H1 (cell line): ENCODE data around the gene PTPN1.

ENCODE experiments used
- ATF2 ChIP-seq: IDR thresholded peaks from 2 replicates; pipeline ENCODE4 v1.6.1; 2012; ENCODE audit warnings: low read length, inconsistent platforms
- CTCF ChIP-seq, 3 experiments: IDR thresholded peaks; 1 replicate in 2 of 3; 2 replicates in 1 of 3; pipeline versions ENCODE4 v1.5.1 to v1.6.1; 2011; ENCODE audit warnings: low read length in 3 of 3, mild to moderate bottlenecking in 3 of 3, inconsistent platforms in 2 of 3, low read depth in 1 of 3, moderate library complexity in 1 of 3; ENCODE audit not compliant: insufficient read depth in 1 of 3; ENCODE audit errors: control extremely low read depth in 1 of 3
- EGR1 ChIP-seq: IDR thresholded peaks from 2 replicates; pipeline ENCODE4 v1.6.1; 2011; ENCODE audit warnings: low read depth, low read length, borderline replicate concordance
- KDM4A ChIP-seq: IDR thresholded peaks from one replicate; pipeline ENCODE4 v1.7.1; 2012; ENCODE audit warnings: low read depth, mild to moderate bottlenecking, moderate library complexity, low read length, inconsistent platforms; ENCODE audit not compliant: severe bottlenecking
- MAFK ChIP-seq: IDR thresholded peaks from 2 replicates; pipeline ENCODE4 v1.6.1; 2012; ENCODE audit warnings: low read depth, mild to moderate bottlenecking, improper control_type of control experiment, low read length
- MAX ChIP-seq: IDR thresholded peaks from 2 replicates; pipeline ENCODE4 v1.6.1; 2012; ENCODE audit warnings: inconsistent platforms
- POLR2AphosphoS5 ChIP-seq: IDR thresholded peaks from 2 replicates; pipeline ENCODE4 v1.6.1; 2011; ENCODE audit warnings: low read depth, low read length

GRCh38 chr20:50547964-50548363 lies 37.8 kb downstream of the PTPN1 start:
- TF ChIP-seq ATF2 (no peak), KDM4A (no peak), POLR2AphosphoS5 (no peak), EGR1 (no peak), MAFK (no peak), MAX (no peak), CTCF (IDR thresholded peaks at IDR 0.05; ENCODE audit: control extremely low read depth in 1 of 3, insufficient read depth in 1 of 3, low read depth in 1 of 3, low read length in 3 of 3) (no peak)
